GM12891 (cell line): Measurements from ENCODE around the gene STX7.

ENCODE experiments used
- PAX5 ChIP-seq: IDR thresholded peaks from 2 replicates; pipeline ENCODE4 v1.6.1; 2011; ENCODE audit warnings: low read length, moderate library complexity, mild to moderate bottlenecking; ENCODE audit not compliant: insufficient read depth, severe bottlenecking
- POLR2A ChIP-seq: IDR thresholded peaks from 2 replicates; pipeline ENCODE4 v1.6.1; 2011; ENCODE audit warnings: low read depth, low read length, control low read depth
- POLR2AphosphoS5 ChIP-seq: IDR thresholded peaks from 2 replicates; pipeline ENCODE4 v1.6.1; 2011; ENCODE audit warnings: low read depth, low read length, control low read depth
- TAF1 ChIP-seq: IDR thresholded peaks from 2 replicates; pipeline ENCODE4 v1.6.1; 2011; ENCODE audit warnings: low read depth, low read length, control low read depth

DNA sequence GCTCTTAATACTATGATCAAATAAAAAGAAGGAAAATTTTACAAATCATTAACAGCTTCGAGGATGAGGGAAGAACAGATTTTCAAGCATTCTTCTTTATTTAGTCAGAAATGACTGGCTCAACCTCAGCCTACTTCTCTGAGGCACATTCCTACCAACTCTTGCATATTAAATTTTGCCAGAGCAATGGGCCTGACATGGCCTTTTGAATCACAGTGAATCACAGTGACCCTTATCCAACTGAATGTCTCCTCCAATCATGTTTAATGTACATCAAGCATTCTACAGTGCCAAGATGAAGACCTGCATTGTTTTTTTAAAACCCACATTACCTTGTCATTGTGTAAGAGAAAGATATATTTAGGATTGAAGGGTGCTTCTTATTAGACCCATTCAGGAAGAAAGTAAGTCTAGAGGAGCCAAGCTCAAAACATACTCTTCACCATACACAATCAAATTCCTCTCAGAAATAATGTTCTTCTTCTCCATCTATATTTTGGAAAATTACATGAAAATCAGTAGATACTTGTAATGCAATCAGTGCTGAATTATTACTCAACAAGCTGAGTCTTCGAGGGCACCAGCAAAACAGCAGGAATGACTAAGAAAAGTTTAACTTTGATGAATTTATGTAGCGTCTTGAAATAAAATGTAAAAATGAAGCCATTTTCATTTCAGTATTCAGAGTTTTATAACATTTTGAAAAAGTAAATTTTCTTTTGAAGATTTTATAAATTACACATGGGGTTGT is 67.5 kb downstream of the STX7 start:
- TF ChIP-seq TAF1, result no peak
- TF ChIP-seq POLR2A, result no peak
- no peak for TF ChIP-seq POLR2AphosphoS5
- no peak for TF ChIP-seq PAX5
